NK-92 (cell line): ENCODE data around the gene DCANP1.

ENCODE experiments used
- DNase-seq: peaks from one replicate; lab custom pipeline; 2025; ENCODE audit not compliant: unreplicated experiment; lab: John Stamatoyannopoulos, UW

The DCANP1 gene

GRCh38 chr5:135457424-135458071 is 10.4 kb upstream of the DCANP1 start:
- DNase-seq = no peak

- DNase-seq = no peak
Observed at GRCh38 chr5:135456238-135457099, 9.3 kb upstream of the DCANP1 start.

- DNase-seq = no peak
Observed at GRCh38 chr5:135455876-135456237, 8.7 kb upstream of the DCANP1 start.

- DNase-seq = no peak
Observed at GRCh38 chr5:135454946-135455345, 7.8 kb upstream of the DCANP1 start.

- DNase-seq = no peak
Observed at GRCh38 chr5:135453613-135454012, 6.5 kb upstream of the DCANP1 start.

GRCh38 chr5:135452321-135453030 is 5.3 kb upstream of the DCANP1 start, which contains the start of gene TIFAB:
Gene TIFAB (minus strand): TSS chr5:135452351. CDS start chr5:135449939, 2,412 bp downstream.
- DNase-seq = no peak

- DNase-seq = no peak
Observed at GRCh38 chr5:135451581-135452320, 4.6 kb upstream of the DCANP1 start.

- no peak for DNase-seq
Observed at GRCh38 chr5:135450952-135451351, 3.8 kb upstream of the DCANP1 start.

- DNase-seq = no peak
Observed at GRCh38 chr5:135450336-135450735, 3.2 kb upstream of the DCANP1 start.

GRCh38 chr5:135449644-135450043 is 2.5 kb upstream of the DCANP1 start:
- no peak for DNase-seq

- DNase-seq = no peak
Observed at GRCh38 chr5:135448791-135449507, 1.8 kb upstream of the DCANP1 start.

GRCh38 chr5:135448071-135448739 is 1.1 kb upstream of the DCANP1 start:
- DNase-seq = no peak

GRCh38 chr5:135446615-135447014 is 533 bp downstream of the DCANP1 start:
- DNase-seq = no peak

GRCh38 chr5:135446206-135446605 is 942 bp downstream of the DCANP1 start:
- DNase-seq = no peak

GRCh38 chr5:135445306-135445985 is 1.7 kb downstream of the DCANP1 start:
- DNase-seq = no peak

GRCh38 chr5:135444881-135445280 is 2.3 kb downstream of the DCANP1 start:
- DNase-seq = no peak

- DNase-seq = no peak
Observed at GRCh38 chr5:135444360-135444759, 2.8 kb downstream of the DCANP1 start.

GRCh38 chr5:135443161-135443960 is 3.8 kb downstream of the DCANP1 start:
- DNase-seq = no peak
